ENCODE data around the gene ZNF318.
A peak's percentile ranks its signal among the peaks of the same experiment; 100 is the strongest.
"Not testable (repeated sequence)": the region's sequence is repeated elsewhere in the genome, so short reads cannot be mapped to it uniquely, and the experiment has no call there.

The ZNF318 gene

GRCh38 chr6:43386492-43386891, 17.0 kb upstream of the ZNF318 start:
- DNase-seq = no peak

DNA sequence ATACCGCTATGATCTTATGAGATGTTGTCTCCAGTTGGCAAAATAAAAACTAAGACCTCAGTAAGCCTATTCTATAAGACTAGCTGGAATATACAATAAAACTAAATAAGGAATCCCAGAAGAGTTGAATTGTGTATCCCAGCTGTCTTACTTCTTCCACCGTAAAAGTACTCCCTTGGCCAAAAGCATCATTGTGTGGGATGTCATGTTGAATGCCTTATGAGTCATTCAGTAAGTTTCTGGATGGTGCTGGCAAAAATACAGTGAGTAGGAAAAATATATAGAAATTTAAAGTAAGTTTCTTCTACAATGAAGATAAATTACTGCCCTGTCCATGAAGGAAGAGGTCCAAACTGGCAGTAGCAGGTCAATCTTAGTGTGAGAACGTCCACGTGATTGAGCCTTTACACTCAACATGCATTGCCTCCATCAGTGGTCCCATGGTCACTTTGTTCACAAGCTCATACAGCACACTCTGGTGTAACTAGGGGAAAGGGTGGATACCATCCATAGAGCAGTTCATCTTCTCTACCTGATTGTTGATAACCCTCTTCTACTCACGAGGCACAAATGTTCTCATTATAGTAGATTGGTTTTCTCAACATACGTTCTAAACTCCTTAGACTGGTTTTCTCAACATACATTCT, 13.7 kb upstream of the ZNF318 start:
- no peak for DNase-seq

- not testable (repeated sequence) for DNase-seq
These were observed 11.4 kb upstream of the ZNF318 start for GRCh38 chr6:43380858-43381257.

DNA sequence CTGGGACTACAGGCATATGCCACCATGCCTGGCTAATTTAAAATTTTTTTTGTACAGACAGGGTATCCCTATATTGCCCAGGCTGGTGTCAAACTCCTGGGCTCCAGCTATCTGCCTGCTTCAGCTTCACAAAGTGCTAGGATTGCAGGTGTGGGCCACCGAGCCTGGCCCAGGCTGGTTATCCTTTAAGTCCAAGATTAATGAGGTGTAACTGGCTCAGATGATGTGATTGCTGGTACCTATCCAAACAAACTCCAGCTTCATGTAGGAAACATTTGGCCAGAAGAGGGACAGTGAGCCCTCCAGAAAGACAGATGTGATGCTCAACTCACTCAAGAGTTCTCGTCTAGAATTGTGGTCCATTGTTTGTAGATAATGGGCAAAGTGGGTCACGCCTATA, 9.2 kb upstream of the ZNF318 start:
- no peak for DNase-seq

DNA sequence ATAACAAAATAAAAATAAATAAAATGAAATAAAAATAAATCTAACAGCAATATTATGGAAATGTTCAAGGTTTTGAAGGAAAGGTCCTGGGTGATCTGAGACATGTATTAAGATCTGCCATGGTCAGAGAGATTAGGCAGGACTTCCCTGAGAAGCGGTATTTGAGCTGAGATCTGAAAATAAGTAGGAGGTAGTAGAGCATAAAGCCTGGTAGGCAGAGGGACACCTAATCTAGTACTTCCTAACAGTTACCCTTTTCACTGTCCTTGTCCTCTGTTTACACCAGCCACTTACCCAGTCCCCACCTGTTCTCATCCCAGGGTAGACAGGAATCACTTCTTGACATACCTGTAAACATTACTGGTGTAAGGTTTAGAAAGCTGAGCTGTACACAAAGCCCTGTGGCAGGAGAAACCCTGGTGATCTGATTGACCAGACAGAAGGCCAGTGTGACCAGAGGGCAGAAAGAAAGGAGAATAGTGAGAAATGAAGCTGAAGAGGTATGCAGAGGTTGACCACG, 8.3 kb upstream of the ZNF318 start:
- DNase-seq = no peak

- DNase-seq = no peak
These were observed 7.1 kb upstream of the ZNF318 start for GRCh38 chr6:43376551-43376981.

- no peak for DNase-seq
These were observed 6.2 kb upstream of the ZNF318 start for GRCh38 chr6:43375693-43376092.

- DNase-seq = no peak
These were observed 3.9 kb upstream of the ZNF318 start for GRCh38 chr6:43373252-43373875.

DNA sequence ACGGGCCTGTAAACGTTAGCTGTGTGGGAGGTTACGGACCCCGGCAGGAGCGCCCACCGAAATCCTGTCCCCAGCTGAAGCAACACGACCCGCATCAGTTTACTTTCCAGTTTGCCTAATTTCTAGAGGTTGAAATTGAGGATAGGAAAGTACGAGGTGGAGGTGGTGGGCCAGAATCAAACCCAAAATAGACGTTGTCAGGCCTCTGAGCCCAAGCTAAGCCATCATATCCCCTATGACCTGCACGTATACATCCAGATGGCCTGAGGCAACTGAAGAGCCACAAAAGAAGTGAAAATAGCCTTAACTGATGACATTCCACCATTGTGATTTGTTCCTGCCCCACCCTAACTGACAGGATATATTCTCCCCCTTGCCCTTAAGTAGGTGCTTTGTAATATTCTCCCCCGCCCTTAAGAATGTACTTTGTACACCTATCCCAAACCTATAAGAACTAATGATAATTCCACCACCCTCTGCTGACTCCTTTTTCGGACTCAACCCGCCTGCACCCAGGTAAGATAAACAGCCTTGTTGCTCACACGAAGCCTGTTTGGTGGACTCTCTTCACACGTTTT, 645 bp upstream of the ZNF318 start:
- DNase-seq = not testable (repeated sequence)

DNA sequence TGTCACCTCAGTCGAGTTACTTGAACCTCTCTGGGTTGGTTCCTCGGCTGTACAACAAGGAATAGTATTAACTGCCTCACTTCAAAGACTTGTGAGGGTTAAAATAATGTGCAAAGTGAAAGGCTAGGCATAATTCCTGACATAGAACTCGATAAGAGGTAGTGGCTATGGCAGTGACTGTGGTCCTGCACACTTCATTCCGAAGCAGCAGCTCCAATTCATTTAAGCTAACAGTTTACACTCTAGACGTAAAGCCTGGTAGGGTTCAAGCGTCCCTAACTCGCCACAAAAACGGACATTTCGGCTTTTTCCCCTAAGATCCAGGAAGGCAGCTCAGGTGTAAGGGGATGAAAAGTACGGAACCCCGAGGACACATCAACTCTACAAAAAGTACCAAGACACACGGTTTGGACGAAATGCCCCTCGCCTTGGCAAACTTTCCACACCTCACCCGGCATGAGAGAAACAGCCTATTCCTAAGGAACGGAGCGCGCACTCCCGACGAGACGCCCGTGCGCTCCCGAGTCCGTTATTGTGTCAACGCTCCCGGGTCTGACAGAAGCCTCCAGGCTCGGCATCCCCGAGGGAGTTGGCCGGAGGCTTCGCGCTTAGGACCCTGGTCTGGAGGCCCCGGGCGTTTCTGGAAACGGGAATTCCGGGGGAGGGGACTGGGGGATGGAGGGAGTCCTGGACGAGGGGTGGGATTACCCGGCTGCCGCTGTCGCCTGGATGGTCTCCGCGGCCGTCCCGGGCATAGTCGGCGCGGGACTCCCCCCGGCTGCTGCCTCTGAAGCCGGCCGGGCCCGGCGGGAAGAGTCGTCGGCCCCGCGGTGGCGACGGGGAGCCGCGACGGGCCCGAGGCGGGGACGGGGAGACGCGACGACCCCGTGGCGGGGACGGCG, 937 bp downstream of the ZNF318 start:
- peak; percentile 62 for DNase-seq

DNA sequence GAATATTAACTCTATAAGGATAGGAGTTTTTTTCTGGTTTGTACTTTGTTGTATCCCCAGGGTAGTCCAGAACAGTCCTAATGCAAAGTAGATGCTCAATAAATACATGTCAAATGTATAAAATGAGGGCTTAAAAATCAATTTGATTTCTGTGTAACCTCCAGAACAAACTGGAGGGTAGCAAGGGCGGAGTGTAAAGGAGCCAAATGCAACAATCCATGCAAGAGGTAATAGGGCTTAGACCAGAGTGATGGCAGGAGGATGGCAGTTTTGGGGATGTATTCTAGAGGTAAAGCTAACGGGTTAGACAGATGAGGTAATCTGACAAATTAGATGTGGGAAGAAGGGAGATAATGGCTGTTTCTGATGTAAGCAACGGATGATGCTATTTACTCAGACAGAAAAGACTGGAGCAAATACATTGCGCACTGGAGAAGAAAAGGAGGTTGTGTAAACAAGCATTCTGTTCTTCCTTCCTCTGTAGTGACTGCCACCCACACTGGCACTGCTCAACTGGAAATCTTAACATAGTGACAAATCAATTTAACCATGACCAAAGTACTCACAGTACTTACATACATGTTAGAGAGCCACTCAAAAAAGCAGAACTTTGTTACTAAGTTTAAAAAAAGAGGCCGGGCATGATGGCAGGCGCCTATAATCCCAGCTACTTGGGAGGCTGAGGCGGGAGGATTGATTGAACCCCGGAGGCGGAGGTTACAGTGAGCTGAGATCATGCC, 2.0 kb downstream of the ZNF318 start:
- DNase-seq = no peak

- no peak for DNase-seq
These were observed 8.2 kb downstream of the ZNF318 start for GRCh38 chr6:43361269-43361668.

DNA sequence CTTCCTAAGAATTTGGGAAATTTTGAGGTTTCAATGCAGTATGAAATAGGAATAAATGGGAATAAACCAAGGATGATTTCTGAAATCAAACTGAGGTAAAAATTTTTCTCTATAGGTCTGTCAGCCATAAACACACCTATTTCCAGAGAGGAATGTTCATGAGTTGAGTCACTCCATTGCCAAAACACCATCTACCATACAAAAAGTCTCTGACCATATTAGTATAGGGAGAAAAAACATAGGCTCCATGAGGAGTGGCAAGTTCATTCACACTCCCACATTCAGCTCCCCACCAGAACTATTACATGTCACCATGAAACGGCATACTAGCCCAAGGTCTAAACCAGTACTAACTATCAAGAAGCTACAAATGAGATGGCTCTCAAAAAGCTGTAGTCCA, 9.6 kb downstream of the ZNF318 start:
- DNase-seq = no peak

- no peak for DNase-seq
These were observed 10.1 kb downstream of the ZNF318 start for GRCh38 chr6:43359381-43359780.

DNA sequence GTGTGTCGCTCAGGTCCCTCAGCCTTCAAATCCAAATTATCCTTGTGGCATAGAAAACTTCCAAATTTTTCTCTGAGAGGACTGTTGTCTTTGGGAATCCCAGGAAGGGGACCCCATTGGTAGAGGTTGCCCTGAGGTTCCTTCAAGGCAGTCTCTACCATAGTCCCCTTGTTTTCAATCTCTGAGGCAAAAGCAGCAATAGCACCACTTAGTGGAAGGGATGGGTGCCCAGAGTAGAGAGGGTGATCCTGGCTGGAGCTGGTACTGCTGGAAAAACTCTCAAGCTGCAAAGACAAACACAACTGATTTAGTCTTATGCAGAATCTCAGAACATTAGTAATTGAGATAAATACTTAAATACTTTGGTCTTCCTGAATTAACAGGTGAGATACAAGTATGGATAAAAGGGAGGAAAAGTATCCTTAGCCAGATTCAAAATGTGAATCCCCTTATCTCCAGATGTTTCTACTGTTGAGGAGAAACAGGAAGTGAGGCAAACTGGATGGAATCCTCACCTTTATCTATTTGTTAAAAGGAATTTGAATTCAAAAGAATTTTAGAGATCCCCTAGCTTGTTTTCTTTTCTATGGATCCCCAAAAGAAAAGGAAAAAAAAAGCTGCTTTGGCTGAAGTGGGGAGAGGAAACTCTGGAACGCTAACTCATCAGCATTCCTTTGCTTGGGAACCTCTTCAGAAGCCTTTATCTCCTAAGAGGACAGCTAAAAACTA, 13.4 kb downstream of the ZNF318 start:
- DNase-seq = no peak

- not testable (repeated sequence) for DNase-seq
These were observed 17.5 kb downstream of the ZNF318 start for GRCh38 chr6:43351951-43352350.

DNA sequence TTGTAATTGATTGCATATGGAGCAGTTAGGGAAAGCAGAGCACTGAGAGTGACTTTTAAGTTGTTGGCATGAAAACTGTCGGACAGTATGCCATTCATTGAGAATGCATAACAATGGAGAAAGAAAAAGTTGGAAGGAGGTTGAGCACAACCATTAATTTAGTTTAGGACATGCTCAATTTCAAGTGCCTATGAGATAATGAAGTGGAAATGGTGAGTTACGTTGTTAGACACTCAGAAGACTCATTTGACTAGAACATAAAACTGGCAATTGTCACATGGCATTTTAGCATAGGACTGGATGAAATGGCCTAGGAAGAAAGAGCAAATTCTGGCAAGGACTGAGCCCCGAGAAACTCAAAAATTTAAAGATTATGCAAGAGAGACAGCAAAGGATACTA, 22.0 kb downstream of the ZNF318 start:
- DNase-seq = no peak

- no peak for DNase-seq
These were observed 22.4 kb downstream of the ZNF318 start for GRCh38 chr6:43347021-43347420.

GRCh38 chr6:43346243-43346642, 23.2 kb downstream of the ZNF318 start:
- DNase-seq = not testable (repeated sequence)

DNA sequence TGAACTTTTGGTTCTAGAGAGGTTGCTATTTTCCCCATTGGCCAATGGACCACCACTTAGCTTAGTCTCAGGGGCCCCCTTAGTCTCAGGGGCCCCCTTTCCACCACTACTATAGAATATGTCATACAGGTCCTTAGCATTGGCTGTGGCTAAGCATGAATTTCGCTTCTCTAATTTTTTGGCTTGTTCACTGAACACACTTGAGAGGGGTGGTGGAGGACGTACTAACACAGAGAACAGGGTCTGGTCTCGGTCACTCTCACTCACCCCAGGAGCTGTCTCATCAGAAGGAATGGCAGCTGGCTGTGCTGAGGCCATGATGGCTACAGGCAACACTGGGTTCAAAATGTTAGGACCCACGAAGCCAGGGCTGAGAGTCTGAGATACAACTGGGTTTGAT, 30.3 kb downstream of the ZNF318 start:
- DNase-seq = no peak

DNA sequence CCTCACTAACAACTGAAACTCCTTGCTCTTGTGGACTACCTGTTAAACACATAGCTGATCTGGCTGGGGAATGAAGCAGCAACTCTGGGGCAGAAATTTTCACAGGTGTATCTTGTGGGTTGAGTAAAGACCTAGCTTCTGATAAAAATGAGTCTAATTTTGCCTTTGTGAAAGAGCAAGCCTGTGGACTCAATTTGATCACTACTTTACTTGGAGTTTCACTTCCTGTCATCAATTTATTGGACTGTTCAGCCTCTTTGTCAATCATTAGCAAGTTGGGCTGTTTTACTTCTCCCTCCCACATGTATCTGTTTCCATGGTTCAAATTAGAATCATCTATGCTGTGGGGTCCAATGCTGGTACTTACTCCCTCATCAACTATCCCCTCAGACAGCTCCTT, 31.2 kb downstream of the ZNF318 start:
- DNase-seq = no peak

DNA sequence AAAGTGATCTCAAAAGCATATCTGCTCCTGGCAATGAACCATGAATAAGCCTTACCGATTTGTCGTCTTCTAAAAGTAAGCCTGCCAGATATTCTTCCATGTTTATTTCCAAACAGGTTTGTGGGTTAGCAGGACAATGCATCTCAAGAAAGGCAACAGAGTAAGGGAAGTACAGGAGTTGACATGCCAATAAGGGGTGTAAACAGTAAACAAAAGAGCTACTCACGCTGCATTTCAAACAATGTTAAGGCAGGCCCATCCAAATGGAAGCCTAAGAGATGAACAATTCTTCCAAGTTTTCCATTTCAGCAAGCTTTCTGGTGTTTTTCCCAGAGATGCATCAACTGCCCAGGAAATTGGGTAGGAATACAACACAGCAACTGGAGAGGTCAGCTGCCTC, 33.1 kb downstream of the ZNF318 start:
- no peak for DNase-seq
